ENCODE results near the gene SMG7.
A peak's percentile ranks its signal among the peaks of the same experiment; 100 is the strongest.

The SMG7 gene

DNA sequence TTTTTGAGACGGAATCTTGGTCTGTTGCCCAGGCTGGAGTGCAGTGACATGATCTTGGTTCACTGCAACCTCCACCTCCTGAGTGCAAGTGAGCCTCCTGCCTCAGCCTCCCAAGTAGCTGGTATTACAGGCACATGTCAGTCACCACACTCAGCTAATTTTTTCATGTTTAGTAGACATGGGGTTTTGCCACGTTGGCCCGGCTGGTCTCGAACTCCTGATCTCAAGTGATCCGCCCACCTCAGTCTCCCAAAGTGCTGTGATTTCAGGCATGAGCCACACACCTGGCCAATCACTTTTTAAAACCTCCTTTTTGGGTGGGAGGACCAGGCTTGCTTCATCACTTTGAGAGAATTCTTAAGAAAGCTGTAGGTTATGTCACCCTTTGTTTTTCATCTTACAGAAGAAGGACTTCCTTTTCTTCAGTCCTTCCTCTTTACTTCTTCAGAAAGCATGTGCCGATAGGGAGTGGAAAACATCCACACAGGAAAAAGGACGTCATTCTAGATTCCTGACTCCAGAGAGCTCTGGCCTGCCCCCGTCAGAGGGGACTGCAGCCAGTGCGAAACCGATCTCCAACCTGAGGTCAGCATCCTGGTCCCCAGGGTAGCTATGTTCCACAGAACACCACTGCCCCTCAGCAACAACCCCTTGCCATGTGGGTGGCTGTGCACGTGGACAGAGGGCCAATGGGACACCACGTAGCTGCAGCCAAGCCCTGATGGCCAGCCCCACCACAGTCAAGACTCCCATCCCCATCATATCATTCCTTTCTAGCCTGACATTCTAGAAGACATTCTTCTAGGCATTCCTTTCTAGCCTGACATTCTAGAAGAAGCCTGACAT lies 96.1 kb downstream of the SMG7 start:
- no peak for DNase-seq

DNA sequence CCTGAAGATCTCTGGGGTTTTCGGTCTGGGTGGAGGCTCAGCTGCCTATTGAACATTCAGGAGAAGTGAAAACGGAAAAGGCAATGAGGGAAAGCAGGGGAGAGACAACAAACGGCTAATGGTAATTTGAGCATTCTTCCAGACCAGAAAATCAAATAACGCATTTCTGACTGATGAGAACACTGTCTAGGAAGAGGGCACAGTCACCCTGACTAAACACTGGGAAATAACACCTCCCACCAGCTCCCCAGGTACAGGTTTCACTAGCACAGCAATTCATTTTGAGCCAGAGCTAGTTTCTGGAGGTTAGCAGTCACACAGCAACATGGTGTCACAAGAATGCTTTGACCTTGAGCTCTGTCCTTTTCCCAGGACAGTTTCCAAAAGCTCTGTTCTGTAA lies 96.8 kb downstream of the SMG7 start:
- no peak for DNase-seq

DNA sequence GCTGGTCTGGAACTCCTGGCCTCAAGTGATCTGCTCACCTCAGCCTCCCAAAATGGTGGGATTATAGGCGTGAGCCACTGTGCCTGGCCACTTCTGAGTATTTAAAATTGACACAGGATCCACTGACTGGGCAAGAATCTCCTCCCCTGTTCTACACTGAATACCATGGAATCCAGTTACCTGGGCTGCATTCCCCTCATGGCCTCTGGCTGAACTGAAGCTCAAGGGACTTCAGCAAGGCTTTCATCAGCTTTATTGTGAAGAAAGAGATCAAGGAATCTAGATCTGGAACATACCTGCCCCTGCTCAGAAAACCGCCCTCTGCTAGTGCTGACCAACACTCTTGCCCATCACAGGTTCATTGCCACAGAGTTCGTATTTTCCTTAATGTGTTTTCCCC lies 97.5 kb downstream of the SMG7 start:
- DNase-seq, result no peak

DNA sequence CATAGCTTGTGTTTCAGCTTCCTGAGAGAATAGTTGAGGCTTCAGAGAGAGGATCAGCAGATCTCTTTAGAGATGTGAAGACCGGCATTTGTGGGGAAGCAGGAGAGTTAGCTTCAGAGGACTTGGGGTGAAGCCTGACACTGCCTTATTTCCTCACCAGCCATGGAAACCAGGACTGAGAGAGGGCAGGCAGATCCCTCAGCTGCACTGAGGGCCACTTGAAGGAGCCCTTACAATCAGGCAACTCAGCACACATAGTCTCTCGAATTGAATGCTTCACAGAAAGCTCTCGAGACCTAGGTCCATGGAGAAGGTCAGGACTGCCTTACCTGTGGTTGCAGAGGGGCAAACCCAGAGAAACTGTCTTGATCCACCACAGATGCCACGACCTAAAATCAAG lies 98.2 kb downstream of the SMG7 start:
- DNase-seq, result no peak

DNA sequence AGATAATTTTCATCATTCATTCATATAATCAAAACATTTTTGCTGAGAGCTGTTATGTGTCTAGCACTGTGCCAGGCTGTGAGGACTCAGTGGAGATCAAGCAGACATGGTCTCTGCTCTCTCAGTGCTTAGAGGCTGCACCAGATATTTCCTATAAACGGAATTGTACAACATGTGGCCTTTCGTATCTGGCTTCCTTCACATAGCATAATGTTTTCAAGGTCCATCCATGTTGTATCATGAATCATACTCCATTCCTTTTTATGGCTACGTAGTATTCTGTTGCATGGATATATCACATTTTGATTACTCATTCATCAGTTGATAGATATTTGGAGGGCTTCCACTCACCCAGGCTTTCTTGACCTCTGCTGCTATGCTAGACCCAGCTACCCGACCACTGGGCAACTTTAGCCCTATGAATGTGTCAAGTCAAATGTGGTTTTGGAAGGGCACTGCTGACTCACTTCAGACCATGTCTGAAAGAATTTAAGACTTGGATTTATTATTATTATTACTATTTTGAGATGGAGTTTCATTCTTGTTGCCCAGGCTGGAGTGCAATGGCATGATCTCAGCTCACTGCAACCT lies 99.5 kb downstream of the SMG7 start:
- no peak for DNase-seq

DNA sequence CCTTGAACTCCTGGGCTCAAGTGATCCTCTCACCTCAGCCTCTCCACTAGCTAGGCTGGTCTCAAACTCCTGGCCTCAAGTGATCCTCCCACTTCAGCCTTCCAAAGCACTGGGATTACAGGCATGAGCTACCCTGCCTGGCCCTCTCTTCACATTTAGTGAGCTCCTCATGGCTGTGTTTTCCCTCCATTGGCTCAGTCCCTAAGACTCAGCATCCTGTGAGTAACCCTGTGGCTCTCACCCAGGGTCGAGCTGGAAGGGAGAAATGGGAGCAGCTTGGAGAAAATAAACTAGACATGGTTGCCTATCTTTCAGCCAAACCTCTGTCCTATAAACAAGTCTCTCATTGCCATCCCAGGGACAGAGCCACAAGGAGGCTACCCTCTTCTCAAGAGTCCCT lies 100.4 kb downstream of the SMG7 start:
- no peak for DNase-seq

DNA sequence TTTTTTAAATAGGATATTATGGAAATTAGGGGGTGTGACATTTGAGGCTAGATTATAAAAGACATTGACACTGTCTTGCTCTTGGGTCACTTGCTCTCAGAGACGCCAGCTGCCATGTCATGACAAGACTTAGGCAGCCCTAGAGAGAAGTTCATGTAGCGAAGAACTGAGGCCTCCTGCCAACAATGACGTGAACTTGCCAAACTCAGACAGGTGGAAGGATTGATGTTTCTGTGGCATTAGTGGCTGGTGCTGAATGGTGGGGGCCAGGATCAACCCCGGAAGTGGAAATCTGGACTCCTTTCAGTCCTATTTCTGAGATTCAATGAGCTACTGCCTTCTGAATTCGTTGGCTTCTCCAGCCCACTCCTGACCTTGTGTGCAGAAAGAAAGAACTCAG lies 103.3 kb downstream of the SMG7 start:
- no peak for DNase-seq

DNA sequence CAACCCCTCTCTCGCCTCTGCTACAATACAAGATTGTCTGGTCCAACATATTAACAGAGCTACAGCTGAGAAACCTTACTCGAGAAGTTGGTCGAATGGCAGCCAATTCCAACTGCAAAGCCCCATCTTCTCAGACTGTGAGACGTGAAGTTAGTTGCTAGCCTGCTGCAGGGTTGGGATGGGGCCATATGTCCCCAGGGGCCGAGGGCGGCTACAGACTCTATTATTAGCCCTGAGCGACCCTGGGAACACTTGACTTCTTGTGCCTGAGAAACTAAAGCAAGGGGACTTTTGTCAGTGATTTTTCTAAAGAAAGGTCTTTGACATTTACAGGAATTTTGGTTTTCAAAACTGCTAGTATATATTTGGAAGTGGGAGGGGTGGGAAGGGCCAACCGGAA lies 104.2 kb downstream of the SMG7 start:
- DNase-seq, result no peak

DNA sequence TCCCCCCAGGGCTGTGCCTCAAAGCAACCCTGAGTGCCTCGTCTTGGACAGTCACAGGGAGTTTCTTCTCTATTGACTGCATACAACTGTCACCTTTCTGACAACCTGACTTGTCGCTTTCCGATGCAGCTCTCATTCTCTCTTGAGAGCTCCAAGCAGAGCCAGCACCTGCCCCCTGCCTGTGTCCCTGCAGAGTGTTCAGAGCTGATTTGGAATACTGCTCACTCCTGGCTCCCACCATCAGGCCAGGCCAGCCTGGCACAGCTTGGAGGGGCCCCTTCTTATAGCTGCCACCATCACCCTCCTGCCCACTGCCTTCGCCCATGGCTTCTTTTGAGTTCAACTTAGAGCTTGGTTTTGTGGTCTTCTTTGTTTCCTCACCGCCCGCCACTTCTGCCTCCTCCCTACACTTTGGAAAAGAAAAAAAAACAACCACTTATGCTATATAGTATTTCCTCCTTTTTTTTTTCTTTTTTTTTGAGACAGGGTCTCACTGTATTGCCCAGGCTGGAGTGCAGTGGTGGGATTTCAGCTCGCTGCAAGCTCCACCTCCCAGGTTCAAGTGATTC lies 105.7 kb downstream of the SMG7 start:
- DNase-seq, result no peak

DNA sequence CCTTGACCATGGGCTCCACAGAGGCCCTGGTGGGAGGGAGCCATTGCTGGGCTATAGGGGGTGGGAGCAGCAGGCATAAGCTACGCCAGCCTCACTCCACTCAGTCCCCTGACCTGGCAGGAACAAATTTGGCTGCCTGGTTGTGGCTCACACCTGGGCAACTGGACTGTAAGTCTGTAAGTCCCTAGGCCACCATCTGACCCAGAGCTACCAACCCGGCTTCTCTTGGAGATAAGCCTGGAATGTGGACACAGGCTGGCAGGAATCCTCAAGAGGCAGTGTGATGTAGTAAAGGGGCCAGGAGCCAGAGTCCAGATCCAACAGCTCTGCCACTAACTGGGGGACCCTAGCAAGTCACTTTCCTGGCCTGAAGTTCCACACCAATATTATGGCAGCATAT lies 106.6 kb downstream of the SMG7 start:
- DNase-seq, result no peak

DNA sequence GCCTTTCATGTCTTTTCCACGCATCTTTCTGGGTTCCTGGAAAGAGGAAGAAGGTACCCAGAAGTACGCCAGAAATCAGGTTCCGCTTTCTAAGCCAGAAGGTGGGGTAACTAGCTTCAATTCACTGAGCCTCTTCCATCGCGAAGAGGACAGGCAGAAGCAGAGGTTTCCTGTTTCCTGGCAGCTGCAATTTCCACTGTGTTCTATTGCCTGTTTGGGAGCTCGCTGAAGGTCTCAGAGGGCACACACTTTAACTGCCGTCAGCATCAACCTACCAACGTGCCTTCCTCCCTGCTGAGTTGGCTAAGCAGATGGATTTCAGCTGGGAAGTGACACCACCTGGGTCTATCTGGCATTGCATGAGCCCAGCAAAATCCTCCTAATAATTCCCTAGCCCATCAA lies 108.0 kb downstream of the SMG7 start:
- DNase-seq, result peak; percentile 11

DNA sequence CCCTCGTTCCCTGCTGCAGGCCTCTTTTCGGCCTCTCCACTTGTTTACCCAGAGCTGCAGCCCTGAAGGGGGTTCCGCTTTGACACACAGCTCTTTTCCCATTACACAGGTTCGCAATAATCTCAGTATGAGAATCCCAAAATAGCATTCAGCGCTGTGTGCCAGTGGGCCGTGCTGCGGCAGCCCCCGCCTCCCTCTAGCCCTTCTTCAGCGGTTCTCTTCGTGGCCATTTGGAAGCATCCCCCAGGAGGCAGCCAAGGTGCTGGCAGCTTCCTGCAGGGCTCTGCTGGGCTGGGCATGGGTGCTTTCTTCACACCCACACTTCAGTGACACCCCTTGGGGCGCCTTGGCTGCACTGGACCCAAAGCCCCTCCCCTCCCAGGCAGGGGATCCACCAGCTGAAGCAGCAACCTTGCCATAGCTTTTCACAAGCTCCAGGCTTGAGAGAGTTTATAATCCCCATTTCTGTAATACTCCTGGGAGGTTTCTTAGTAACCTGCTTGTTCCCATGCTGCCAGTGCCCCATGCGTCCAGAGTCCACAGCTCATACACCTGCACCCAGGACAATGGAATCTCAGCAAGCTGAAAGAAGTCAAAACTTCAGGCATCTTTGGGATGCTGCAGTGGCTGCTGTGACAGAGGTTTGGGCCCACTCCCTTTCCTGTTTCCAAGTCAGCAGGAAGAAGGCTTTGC lies 109.9 kb downstream of the SMG7 start:
- no peak for DNase-seq

DNA sequence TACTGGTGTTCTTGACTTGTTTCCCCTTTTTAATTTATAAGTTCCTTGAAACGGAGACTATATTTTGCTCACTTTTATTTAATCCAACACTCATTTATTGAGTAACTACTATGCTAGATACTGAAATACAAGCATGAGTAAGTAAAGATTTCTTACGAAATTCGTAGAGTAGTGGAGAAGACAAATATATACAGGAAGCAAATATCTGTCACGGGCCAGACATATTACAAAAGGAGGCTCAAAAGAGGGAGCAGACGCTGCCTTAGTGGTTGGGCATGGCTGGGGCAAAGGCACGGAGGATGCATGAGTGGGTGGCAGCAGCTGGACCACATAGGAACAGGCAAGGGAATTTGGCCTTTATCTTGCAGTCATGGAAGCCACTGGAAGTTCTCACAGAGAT lies 111.2 kb downstream of the SMG7 start:
- no peak for DNase-seq

DNA sequence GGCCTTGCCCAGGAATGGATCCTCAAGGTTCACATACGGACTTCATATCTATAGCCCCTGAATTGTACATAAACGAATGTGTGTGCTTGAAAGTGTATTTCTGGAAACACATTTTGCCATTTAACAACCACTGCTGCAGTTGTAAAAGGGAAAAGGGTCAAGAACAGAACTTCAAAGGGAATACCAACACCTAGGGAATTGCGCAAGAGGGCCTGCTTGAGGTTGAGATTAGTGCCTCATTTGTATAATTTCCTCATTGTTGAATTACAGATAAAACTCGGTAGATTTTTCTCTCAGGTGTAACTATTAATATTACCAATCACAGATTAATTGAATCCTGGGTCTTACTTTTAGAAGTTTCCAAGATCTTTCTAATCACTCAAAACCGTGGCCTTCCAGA lies 111.8 kb downstream of the SMG7 start:
- no peak for DNase-seq

DNA sequence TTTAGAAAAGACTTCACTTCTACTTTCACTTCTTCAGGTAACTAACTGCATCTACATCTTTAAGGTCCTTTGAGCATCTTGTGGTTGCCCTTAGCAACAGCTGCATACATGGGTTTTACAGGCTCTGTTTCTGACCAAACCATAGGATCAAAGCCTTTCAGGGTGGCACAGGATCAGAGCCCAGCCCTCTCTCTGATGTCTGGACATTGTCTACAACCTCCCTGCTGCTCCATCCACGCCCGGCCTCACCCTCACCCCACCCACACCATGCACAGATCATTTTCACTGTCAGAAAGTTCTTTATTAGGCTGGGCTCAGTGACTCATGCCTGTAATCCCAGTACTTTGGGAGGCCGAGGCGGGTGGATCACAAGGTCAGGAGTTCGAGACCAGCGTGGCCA lies 112.7 kb downstream of the SMG7 start:
- DNase-seq, result no peak

DNA sequence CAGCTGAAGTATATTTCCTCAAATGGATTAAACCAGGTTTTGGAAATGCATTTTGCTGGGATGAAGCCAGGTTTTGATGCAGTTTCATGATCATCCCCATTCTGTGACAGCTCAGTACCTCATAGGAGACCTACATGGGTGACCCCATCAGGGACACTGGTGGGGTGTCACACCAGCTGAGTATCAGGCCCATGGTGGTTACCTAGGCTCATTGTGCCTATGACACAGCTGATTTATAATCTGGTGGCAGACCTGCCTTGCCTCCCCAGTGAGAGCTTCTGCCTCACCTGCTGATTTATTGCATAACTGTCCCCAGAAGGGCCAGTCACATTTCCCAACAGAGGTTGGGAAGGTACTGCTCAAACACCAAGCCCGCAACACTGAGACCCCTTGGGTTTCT lies 114.2 kb downstream of the SMG7 start:
- no peak for DNase-seq

DNA sequence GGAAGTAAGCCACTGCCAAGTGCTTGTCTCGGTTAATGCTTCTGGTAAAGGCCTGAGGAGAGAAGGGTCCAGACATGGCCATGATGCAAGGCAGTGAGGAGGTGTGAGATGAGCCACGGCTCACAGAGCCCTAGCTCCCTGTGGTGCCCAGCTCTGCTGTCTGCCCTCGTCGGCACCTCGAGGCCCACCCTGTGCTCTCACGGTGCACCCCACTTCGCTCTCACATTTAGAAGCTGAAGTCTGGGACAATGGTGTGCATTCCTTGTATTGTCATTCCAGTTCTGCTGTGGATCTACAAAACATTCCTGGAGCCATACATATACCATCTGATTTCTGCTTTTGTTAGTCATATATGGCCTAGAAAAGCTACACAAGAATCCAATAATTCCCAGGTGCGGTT lies 114.6 kb downstream of the SMG7 start:
- no peak for DNase-seq

DNA sequence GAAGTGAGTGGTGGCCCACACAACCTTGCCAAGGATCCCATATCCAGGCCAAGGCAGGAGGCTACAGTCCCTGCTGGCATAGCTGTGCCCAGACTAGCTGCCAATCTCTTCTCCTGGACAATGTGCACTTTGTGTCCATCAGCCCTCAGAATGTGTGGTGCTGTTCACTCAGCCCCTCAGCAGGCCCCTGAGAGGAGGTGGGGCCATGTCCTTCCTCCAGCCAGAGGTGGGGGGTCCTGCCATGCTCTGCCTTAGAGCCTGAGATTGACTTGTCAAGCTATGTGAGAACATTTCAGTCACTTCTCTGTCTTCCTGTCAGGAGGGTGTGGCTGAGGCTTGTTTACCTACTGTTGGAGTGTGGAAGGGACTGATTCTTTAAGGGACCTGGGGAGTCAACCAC lies 116.5 kb downstream of the SMG7 start:
- no peak for DNase-seq

DNA sequence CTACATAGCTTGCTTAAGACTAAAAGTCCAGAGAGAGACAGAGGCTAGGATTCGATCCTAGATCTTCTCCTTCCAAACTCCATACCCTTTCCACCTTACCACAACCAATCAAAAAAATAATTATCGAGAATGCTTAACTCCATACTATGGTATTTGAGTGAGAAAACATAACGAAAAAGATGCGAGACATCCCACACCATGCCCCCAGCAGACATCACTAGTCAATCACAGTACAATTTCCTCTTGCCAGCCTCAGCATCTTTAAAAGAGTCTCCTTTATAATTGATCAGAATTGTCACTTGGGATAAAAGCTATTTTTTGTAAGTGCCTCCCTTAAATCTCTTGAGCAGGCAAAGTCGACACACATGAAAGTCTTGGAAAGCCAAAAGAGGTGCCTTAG lies 117.1 kb downstream of the SMG7 start:
- no peak for DNase-seq

DNA sequence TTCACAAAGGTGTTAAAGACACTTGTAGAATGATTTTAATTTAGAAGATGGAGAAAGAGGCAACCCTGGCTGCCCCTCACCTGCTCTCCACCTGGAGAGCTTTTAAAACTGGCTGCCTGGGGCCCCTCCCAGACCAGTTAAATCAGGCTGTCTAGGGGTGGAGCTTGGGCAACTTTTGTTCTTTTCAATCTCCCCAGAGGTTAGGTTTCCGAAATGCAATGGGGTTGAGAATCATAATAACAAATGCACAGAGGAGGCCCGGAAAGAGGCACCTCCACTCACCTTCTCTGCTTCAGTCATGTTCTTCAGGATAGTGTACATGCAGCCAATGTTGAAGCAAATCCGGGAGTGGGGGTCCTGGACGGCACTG lies 117.6 kb downstream of the SMG7 start:
- no peak for DNase-seq

DNA sequence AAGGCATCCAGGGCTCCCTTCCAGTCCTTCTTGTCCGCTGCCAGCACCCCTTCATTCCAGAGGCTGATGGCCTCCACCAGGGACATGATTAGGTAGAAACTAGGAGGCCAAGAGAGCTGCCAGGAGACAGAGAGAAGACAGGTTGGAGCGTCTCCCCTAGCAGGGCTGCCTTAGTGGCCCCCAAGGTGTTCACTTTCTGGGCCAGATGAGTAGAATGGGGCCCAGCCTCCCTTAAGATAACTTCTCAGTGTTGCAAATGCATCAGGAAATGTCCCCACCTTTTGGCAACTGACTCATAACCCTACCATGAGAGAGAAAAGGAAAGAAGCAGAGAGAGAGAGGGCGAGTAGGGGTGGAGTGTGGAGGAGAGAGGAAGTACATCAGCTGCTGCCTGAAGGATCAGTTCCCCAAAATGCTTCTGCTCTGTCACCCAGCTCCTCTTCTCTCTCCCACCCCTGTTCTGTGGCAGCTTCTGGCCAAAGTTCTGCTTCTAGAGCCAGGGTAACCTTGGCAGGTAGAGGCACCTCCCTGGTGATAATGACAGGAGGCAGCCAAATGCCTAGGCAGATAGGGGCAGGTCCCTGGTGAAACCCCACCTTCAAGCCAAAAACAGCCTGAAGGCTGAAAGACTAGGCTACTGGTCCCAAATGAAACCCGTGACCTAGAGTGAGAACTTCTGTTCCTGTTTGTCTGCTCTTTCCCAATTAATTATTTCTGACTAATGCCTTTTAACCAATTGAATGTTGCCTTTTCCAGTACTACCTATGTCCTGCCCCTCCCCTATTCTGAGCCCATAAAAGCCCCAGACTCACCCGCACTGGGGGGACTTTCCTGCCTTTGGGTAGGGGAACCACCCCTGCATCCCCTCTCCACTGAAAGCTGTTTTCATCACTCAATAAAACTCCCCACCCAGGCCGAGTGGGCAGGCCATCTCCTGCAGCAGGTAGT lies 118.2 kb downstream of the SMG7 start, which contains the start of gene NCF2:
Gene NCF2 (minus strand): TSS at position 216 of the 948 bp plus-strand sequence. CDS start 130 bp downstream, at position 86.
- DNase-seq, result no peak

DNA sequence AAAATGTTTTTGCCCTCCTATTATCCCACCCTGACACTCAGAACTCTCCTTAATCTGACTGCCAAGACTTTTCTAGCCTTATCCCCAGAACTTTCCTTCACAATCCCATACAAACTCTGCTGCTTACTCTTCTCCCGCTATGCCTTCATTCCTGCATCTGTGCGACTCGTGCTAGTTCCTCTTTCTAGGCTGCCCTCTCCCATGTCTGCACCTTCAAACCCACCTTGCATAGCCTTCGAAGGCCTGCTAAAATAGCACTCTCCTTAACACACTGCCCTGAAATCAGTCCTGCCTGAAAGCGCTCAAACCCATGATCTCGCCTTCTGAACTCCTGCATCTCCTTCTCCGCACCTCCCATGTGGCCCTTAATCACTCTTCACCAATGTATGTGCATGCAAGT lies 120.4 kb downstream of the SMG7 start:
- DNase-seq, result no peak

DNA sequence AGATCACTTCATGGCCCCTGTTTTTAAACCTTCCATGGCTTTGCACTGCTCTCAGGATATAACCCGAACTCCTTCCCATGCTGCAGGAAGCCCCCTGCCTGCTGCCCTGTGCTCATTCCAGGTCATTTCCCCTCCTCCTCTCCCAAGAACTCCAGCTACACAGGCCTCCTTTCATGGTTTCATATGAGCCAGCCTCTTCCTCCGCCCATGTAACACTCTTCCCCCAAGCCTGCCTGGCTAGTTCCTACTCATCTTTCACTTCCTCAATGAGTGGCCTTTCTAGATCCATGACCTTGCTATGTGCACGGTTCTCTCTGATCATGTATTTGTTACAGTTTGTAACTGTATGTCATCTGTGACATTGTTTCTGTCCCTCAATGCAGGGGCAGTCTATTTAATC lies 121.1 kb downstream of the SMG7 start:
- no peak for DNase-seq
